OCI-LY1 (cell line): ENCODE results near the gene ZNF710.

ENCODE experiments used
- H2AFZ ChIP-seq: fragments of 200-600 bp; sonication (generic), shearing (Covaris generic); 2 replicates; pipeline ENCODE4 v1.6.0; 2014; ENCODE audit warnings: antibody characterized with exemption, mild to moderate bottlenecking, low read length
- H3F3A ChIP-seq: fragments of 200-600 bp; sonication (generic), shearing (Covaris generic); 2 replicates; pipeline ENCODE4 v1.6.0; 2014; ENCODE audit warnings: mild to moderate bottlenecking, antibody characterized with exemption, low read length, moderate library complexity; ENCODE audit not compliant: insufficient read depth
- H3K27ac ChIP-seq: fragments of 200-600 bp; sonication (generic); 2 replicates; pipeline ENCODE4 v1.5.1; 2014; ENCODE audit warnings: low read length, mixed run types, mild to moderate bottlenecking, low read depth; ENCODE audit not compliant: poor library complexity, severe bottlenecking
- H3K27me3 ChIP-seq: fragments of 200-600 bp; sonication (generic); 2 replicates; pipeline ENCODE4 v1.6.0; 2014; ENCODE audit warnings: antibody characterized with exemption, mild to moderate bottlenecking, low read length, moderate library complexity; ENCODE audit not compliant: insufficient read depth
- H3K36me3 ChIP-seq: fragments of 200-600 bp; sonication (generic); 2 replicates; pipeline ENCODE4 v1.6.1; 2014; ENCODE audit warnings: mild to moderate bottlenecking, antibody characterized with exemption, low read length, moderate library complexity, mixed read lengths; ENCODE audit not compliant: insufficient read depth
- H3K4me1 ChIP-seq: fragments of 200-600 bp; sonication (generic); 2 replicates; pipeline ENCODE4 v1.5.1; 2014; ENCODE audit warnings: mild to moderate bottlenecking, low read length, moderate library complexity; ENCODE audit not compliant: insufficient read depth, severe bottlenecking
- H3K4me2 ChIP-seq: fragments of 200-600 bp; sonication (generic), shearing (Covaris generic); 2 replicates; pipeline ENCODE4 v1.6.1; 2014; ENCODE audit warnings: low read length
- H3K4me3 ChIP-seq: fragments of 200-600 bp; sonication (generic); 2 replicates; pipeline ENCODE4 v1.5.1; 2014; ENCODE audit warnings: low read length, low read depth, mild to moderate bottlenecking, mixed read lengths; ENCODE audit not compliant: poor library complexity, severe bottlenecking
- H3K79me2 ChIP-seq: fragments of 200-600 bp; shearing (Covaris generic); 2 replicates; pipeline ENCODE4 v1.6.1; 2016; ENCODE audit warnings: mixed run types, low read length, mixed read lengths; ENCODE audit not compliant: insufficient read depth
- H3K9ac ChIP-seq: fragments of 200-600 bp; sonication (generic), shearing (Covaris generic); 2 replicates; pipeline ENCODE4 v1.6.1; 2014; ENCODE audit warnings: mild to moderate bottlenecking, low read length, mixed read lengths
- H3K9me2 ChIP-seq: fragments of 200-600 bp; sonication (generic), shearing (Covaris generic); 2 replicates; pipeline ENCODE4 v1.6.1; 2014; ENCODE audit warnings: low read depth, mild to moderate bottlenecking, low read length, mixed read lengths
- H3K9me3 ChIP-seq: fragments of 200-600 bp; shearing (Covaris generic); 2 replicates; pipeline ENCODE4 v1.6.1; 2014; ENCODE audit warnings: low read length, mixed read lengths
- H4K20me1 ChIP-seq: fragments of 200-600 bp; sonication (generic), shearing (Covaris generic); 2 replicates; pipeline ENCODE4 v1.6.0; 2016; ENCODE audit warnings: mild to moderate bottlenecking, low read length; ENCODE audit not compliant: insufficient read depth
- EZH2 ChIP-seq: fragments of 200-600 bp; sonication (generic), shearing (Covaris generic); IDR thresholded peaks from 2 replicates; pipeline ENCODE4 v1.8.0; 2017; ENCODE audit warnings: borderline replicate concordance, mixed run types, mild to moderate bottlenecking, antibody characterized with exemption, low read length, moderate library complexity, mixed read lengths
- TF ChIP-seq, protein P1 (sequence below): fragments of 200-600 bp; sonication (generic), shearing (Covaris generic); IDR thresholded peaks from 2 replicates; pipeline ENCODE4 v1.5.1; 2017; ENCODE audit warnings: mild to moderate bottlenecking, antibody characterized with exemption, low read length, moderate library complexity, mixed read lengths

Gene ZNF710

DNA sequence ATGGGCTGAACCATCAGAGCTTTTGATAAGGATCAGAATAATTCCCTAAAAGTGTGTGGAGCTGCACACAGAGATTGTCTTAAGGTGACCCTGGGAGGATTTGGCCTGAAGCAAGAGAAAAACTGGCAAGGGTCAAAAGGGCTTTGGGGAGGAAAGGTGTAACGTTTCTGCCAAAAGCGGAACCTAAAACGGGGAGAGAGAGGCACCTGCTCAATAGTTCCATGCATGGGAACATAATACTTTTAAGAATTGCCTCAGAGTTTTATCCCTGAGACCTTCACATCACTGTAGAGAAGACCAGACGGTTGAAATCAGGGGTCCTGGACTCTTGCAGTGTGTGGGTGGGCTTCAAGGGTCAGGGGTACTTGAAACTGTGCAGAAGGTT lies 5.9 kb downstream of the ZNF710 start:
- Histone ChIP-seq H3K79me2 (peaks cover 13% of the 10 kb centered on the region), H4K20me1 (no peaks in the 10 kb centered on the region), H3K9me3 (peaks cover 4% of the 10 kb centered on the region; the same call in 1 of the 2 replicates), H3K36me3 (peaks cover 13% of the 10 kb centered on the region; the same call in 1 of the 2 replicates), H2AFZ (no peak overlapping the region), H3K9me2 (no peaks in the 10 kb centered on the region), H3K9ac (no peak overlapping the region), H3K27ac (no peak overlapping the region), H3K4me1 (peaks cover 55% of the 10 kb centered on the region), H3K27me3 (no peaks in the 10 kb centered on the region), H3K4me2 (no peak overlapping the region), H3K4me3 (no peak overlapping the region), H3F3A (no peaks in the 10 kb centered on the region)
- no peak for TF ChIP-seq EZH2
- TF ChIP-seq, protein P1, sequence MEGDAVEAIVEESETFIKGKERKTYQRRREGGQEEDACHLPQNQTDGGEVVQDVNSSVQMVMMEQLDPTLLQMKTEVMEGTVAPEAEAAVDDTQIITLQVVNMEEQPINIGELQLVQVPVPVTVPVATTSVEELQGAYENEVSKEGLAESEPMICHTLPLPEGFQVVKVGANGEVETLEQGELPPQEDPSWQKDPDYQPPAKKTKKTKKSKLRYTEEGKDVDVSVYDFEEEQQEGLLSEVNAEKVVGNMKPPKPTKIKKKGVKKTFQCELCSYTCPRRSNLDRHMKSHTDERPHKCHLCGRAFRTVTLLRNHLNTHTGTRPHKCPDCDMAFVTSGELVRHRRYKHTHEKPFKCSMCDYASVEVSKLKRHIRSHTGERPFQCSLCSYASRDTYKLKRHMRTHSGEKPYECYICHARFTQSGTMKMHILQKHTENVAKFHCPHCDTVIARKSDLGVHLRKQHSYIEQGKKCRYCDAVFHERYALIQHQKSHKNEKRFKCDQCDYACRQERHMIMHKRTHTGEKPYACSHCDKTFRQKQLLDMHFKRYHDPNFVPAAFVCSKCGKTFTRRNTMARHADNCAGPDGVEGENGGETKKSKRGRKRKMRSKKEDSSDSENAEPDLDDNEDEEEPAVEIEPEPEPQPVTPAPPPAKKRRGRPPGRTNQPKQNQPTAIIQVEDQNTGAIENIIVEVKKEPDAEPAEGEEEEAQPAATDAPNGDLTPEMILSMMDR: no peak

GRCh38 chr15:90008607-90009006 lies 7.5 kb downstream of the ZNF710 start:
- Histone ChIP-seq H3K9me2 (no peaks in the 10 kb centered on the region), H3K27ac (no peak overlapping the region), H3K79me2 (peaks cover 11% of the 10 kb centered on the region), H3K4me2 (no peak overlapping the region), H2AFZ (no peak overlapping the region), H3K27me3 (no peaks in the 10 kb centered on the region), H3K4me3 (no peak overlapping the region), H3F3A (no peaks in the 10 kb centered on the region), H3K9me3 (peaks cover 4% of the 10 kb centered on the region; the same call in 1 of the 2 replicates), H3K4me1 (peaks cover 42% of the 10 kb centered on the region), H3K9ac (no peak overlapping the region), H4K20me1 (no peaks in the 10 kb centered on the region), H3K36me3 (peaks cover 8% of the 10 kb centered on the region; the same call in 1 of the 2 replicates)
- TF ChIP-seq, protein P1: no peak
- no peak for TF ChIP-seq EZH2

DNA sequence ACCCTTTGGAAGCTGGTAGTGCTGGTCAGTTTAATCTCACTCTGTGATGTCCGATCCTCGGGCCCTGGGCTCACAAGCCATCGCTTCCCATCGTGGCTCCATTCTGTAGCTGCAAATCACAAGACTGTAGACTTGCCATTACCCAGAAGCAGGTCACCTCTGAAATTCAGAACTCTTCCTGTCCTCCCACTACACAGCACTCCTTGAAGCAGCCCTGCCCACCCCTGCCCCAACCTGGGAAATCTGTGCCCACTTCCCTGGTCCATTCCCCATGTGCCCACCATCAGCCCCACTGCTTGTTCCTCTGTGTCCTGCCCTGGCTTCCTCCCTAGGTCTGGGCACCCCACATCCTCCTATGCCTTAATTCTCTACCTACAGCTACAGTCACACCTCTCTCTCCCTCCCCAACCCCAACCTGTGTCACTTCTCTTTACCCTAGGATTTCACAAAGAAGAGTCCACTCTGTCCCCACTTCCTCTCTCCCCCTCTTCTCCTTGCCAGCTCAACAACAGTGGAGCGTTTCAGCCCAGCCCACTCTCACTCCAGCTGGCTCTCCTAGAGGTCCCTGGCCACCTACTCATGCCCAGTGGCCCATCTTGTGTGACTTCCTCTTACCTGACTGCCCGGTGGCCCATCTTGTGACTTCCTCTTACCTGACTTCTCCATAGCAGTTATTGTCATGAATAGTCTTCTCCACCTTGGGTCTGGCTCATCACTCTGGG lies 8.3 kb downstream of the ZNF710 start:
- H3K4me2 ChIP-seq: no peak overlapping the region
- H3F3A ChIP-seq: no peaks in the 10 kb centered on the region
- TF ChIP-seq EZH2: no peak
- TF ChIP-seq, protein P1: no peak
- no peak overlapping the region for H3K9ac ChIP-seq
- no peaks in the 10 kb centered on the region for H4K20me1 ChIP-seq
- H3K9me3 ChIP-seq: peaks cover 4% of the 10 kb centered on the region; the same call in 1 of the 2 replicates
- no peaks in the 10 kb centered on the region for H3K27me3 ChIP-seq
- peaks cover 7% of the 10 kb centered on the region; the same call in 1 of the 2 replicates for H3K36me3 ChIP-seq
- peaks cover 14% of the 10 kb centered on the region for H3K79me2 ChIP-seq
- H3K27ac ChIP-seq: no peak overlapping the region
- peaks cover 33% of the 10 kb centered on the region for H3K4me1 ChIP-seq
- H3K9me2 ChIP-seq: no peaks in the 10 kb centered on the region
- H3K4me3 ChIP-seq: no peak overlapping the region
- H2AFZ ChIP-seq: no peak overlapping the region
